ENCODE data around the gene SOX8. TPM values are rescaled to one million over a fixed set of nuclear protein-coding genes. Genes with fewer than 3 reads are reported as not detected.

Gene SOX8
- total and polyA plus RNA-seq, 2 donors from 2014 or later: 0.17 to 1.0 TPM

GRCh38 chr16:996681-997080 lies 15.1 kb downstream of the SOX8 start:
- Histone ChIP-seq H3K9ac (ENCODE audit: low read length in 3 of 3) (no peak overlapping the region), H3K9me3 (ENCODE audit: control insufficient read depth in 2 of 3, insufficient read depth in 1 of 3, low read length in 3 of 3) (peaks cover 2 to 18% (median 2%) of the 10 kb centered on the region in 3 donors), H3K4me3 (ENCODE audit: low read length in 3 of 3) (no peak overlapping the region), H3K27me3 (ENCODE audit: control insufficient read depth, insufficient read depth, low read length) (no peaks in the 10 kb centered on the region), H3K27ac (ENCODE audit: low read depth in 2 of 2, low read length in 2 of 2) (no peak overlapping the region), H3K36me3 (ENCODE audit: control insufficient read depth in 2 of 3, insufficient read depth in 3 of 3, low read length in 3 of 3) (no peaks in the 10 kb centered on the region), H3K4me1 (ENCODE audit: control insufficient read depth in 2 of 3, insufficient read depth in 2 of 3, low read depth in 1 of 3, low read length in 3 of 3) (no peaks in the 10 kb centered on the region)
- no peak for DNase-seq
- intact Hi-C loops (cut with DNase I): no loop called here
- no peak for FAIRE-seq
- no peak for TF ChIP-seq CTCF (IDR thresholded peaks at IDR 0.05; ENCODE audit: borderline replicate concordance, extremely low read depth, insufficient read depth)

DNA sequence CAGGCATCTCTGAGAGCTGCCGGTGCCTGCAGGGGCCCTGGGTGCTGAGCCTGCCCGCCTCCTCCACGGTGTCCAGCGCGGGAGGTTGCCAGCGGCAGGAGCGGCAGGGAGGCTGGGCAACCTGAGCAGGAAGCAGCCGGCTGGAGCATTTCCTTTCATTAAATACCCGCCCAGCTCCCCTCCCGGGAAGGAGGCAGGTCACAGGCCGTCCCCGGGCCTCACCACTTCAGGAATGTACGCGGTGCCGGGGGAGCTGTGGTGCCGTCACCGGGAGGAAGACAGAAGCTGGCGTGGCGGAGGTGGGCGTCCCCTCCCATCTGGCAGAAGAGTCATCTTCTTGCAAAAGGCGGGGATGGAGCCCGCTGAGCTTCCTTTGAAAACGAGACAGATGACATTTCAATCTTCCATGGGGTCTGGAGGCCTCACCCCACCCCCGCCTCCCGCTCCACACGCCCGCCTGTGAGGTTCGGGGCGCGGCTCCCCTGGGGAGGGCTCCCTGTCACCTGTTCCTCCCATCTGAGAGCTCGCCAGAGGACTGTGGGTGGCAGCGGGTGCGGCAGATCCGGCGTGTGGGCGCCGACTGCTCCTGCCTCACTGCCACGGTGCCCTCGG lies 16.0 kb downstream of the SOX8 start:
- Histone ChIP-seq H3K27me3 (ENCODE audit: control insufficient read depth, insufficient read depth, low read length) (no peaks in the 10 kb centered on the region), H3K36me3 (ENCODE audit: control insufficient read depth in 2 of 3, insufficient read depth in 3 of 3, low read length in 3 of 3) (no peaks in the 10 kb centered on the region), H3K4me1 (ENCODE audit: control insufficient read depth in 2 of 3, insufficient read depth in 2 of 3, low read depth in 1 of 3, low read length in 3 of 3) (no peaks in the 10 kb centered on the region), H3K27ac (ENCODE audit: low read depth in 2 of 2, low read length in 2 of 2) (no peak overlapping the region), H3K4me3 (ENCODE audit: low read length in 3 of 3) (no peak overlapping the region), H3K9me3 (ENCODE audit: control insufficient read depth in 2 of 3, insufficient read depth in 1 of 3, low read length in 3 of 3) (peaks cover 2 to 18% (median 2%) of the 10 kb centered on the region in 3 donors), H3K9ac (ENCODE audit: low read length in 3 of 3) (no peak overlapping the region)
- DNase-seq (peak; percentile 87 to 93 (median 91)), FAIRE-seq (no peak)
- TF ChIP-seq CTCF (IDR thresholded peaks at IDR 0.05; ENCODE audit: borderline replicate concordance, extremely low read depth, insufficient read depth): no peak
- intact Hi-C loops (cut with DNase I): no loop called here

GRCh38 chr16:998211-998610 lies 16.6 kb downstream of the SOX8 start:
- H3K36me3 ChIP-seq (ENCODE audit: control insufficient read depth in 2 of 3, insufficient read depth in 3 of 3, low read length in 3 of 3): no peaks in the 10 kb centered on the region
- H3K4me3 ChIP-seq (ENCODE audit: low read length in 3 of 3): no peak overlapping the region
- no peak for DNase-seq
- intact Hi-C loops (cut with DNase I): no loop called here
- no peak for FAIRE-seq
- no peak overlapping the region for H3K27ac ChIP-seq (ENCODE audit: low read depth in 2 of 2, low read length in 2 of 2)
- H3K9ac ChIP-seq (ENCODE audit: low read length in 3 of 3): no peak overlapping the region
- no peaks in the 10 kb centered on the region for H3K27me3 ChIP-seq (ENCODE audit: control insufficient read depth, insufficient read depth, low read length)
- no peaks in the 10 kb centered on the region for H3K4me1 ChIP-seq (ENCODE audit: control insufficient read depth in 2 of 3, insufficient read depth in 2 of 3, low read depth in 1 of 3, low read length in 3 of 3)
- TF ChIP-seq CTCF (IDR thresholded peaks at IDR 0.05; ENCODE audit: borderline replicate concordance, extremely low read depth, insufficient read depth): no peak
- H3K9me3 ChIP-seq (ENCODE audit: control insufficient read depth in 2 of 3, insufficient read depth in 1 of 3, low read length in 3 of 3): peaks cover 2 to 18% (median 2%) of the 10 kb centered on the region in 3 donors

- FAIRE-seq (no peak), DNase-seq (no peak)
- no peaks in the 10 kb centered on the region for H3K4me1 ChIP-seq (ENCODE audit: control insufficient read depth in 2 of 3, insufficient read depth in 2 of 3, low read depth in 1 of 3, low read length in 3 of 3)
- H3K9me3 ChIP-seq (ENCODE audit: control insufficient read depth in 2 of 3, insufficient read depth in 1 of 3, low read length in 3 of 3): peaks cover 2 to 18% (median 2%) of the 10 kb centered on the region in 3 donors
- no peak overlapping the region for H3K9ac ChIP-seq (ENCODE audit: low read length in 3 of 3)
- intact Hi-C loops (cut with DNase I): no loop called here
- H3K27me3 ChIP-seq (ENCODE audit: control insufficient read depth, insufficient read depth, low read length): no peaks in the 10 kb centered on the region
- H3K36me3 ChIP-seq (ENCODE audit: control insufficient read depth in 2 of 3, insufficient read depth in 3 of 3, low read length in 3 of 3): no peaks in the 10 kb centered on the region
- TF ChIP-seq CTCF (IDR thresholded peaks at IDR 0.05; ENCODE audit: borderline replicate concordance, extremely low read depth, insufficient read depth): no peak
- H3K4me3 ChIP-seq (ENCODE audit: low read length in 3 of 3): no peak overlapping the region
- no peak overlapping the region for H3K27ac ChIP-seq (ENCODE audit: low read depth in 2 of 2, low read length in 2 of 2)
Measured at GRCh38 chr16:998615-999014, 17.0 kb downstream of the SOX8 start.
